GM21723 (cell line): Measurements from ENCODE around the gene SCYGR8.
A peak's percentile ranks its signal among the peaks of the same experiment; 100 is the strongest.

Source experiments
- ATAC-seq: cut with Tn5 transposase; IDR thresholded peaks from one replicate; pipeline ENCODE4 v1.9.1; 2021; ENCODE audit warnings: mild to moderate bottlenecking, moderate library complexity; ENCODE audit not compliant: unreplicated experiment

The SCYGR8 gene

GRCh38 chr2:227759411-227760118, 13.9 kb downstream of the SCYGR8 start:
- ATAC-seq, result no peak

- ATAC-seq, result no peak
Measured at GRCh38 chr2:227761740-227762476, 16.2 kb downstream of the SCYGR8 start.

GRCh38 chr2:227765788-227766372, 20.2 kb downstream of the SCYGR8 start:
- ATAC-seq, result peak; percentile 15

- peak; percentile 99 for ATAC-seq
Measured at GRCh38 chr2:227766373-227766883, 20.7 kb downstream of the SCYGR8 start.

GRCh38 chr2:227767830-227768229, 22.1 kb downstream of the SCYGR8 start:
- no peak for ATAC-seq

GRCh38 chr2:227772197-227772661, 26.5 kb downstream of the SCYGR8 start:
- ATAC-seq, result no peak

- no peak for ATAC-seq
Measured at GRCh38 chr2:227772932-227773331, 27.2 kb downstream of the SCYGR8 start.

- ATAC-seq, result peak; percentile 52
Measured at GRCh38 chr2:227774011-227774624, 28.4 kb downstream of the SCYGR8 start.

- ATAC-seq, result no peak
Measured at GRCh38 chr2:227774895-227775842, 29.5 kb downstream of the SCYGR8 start.

- ATAC-seq, result no peak
Measured at GRCh38 chr2:227780981-227781615, 35.4 kb downstream of the SCYGR8 start.

- no peak for ATAC-seq
Measured at GRCh38 chr2:227781841-227782240, 36.1 kb downstream of the SCYGR8 start.

- ATAC-seq, result peak; percentile 38
Measured at GRCh38 chr2:227782804-227783203, 37.1 kb downstream of the SCYGR8 start.

GRCh38 chr2:227783404-227784138, 37.9 kb downstream of the SCYGR8 start:
- ATAC-seq, result peak; percentile 98

- no peak for ATAC-seq
Measured at GRCh38 chr2:227785293-227785692, 39.6 kb downstream of the SCYGR8 start.

- no peak for ATAC-seq
Measured at GRCh38 chr2:227788561-227789018, 42.9 kb downstream of the SCYGR8 start.

- no peak for ATAC-seq
Measured at GRCh38 chr2:227789803-227790202, 44.1 kb downstream of the SCYGR8 start.

GRCh38 chr2:227793148-227793712, 47.5 kb downstream of the SCYGR8 start:
- no peak for ATAC-seq
